H54 (cell line): ENCODE measurements around the gene DNAJB8.

Experiments used
- DNase-seq: peaks from one replicate; pipeline ENCODE4 v3.0.0; 2011; ENCODE audit warnings: low spot score, mixed read lengths; ENCODE audit not compliant: insufficient read length
- FAIRE-seq: peaks from 3 replicates; lab custom pipeline; 2011; peaks lifted over from hg19 to GRCh38; lab: Jason Lieb, UNC
- POLR2A ChIP-seq: IDR thresholded peaks from 2 replicates; pipeline ENCODE4 v1.6.1; 2011; ENCODE audit warnings: low read depth, mild to moderate bottlenecking, low read length

Gene DNAJB8

DNA sequence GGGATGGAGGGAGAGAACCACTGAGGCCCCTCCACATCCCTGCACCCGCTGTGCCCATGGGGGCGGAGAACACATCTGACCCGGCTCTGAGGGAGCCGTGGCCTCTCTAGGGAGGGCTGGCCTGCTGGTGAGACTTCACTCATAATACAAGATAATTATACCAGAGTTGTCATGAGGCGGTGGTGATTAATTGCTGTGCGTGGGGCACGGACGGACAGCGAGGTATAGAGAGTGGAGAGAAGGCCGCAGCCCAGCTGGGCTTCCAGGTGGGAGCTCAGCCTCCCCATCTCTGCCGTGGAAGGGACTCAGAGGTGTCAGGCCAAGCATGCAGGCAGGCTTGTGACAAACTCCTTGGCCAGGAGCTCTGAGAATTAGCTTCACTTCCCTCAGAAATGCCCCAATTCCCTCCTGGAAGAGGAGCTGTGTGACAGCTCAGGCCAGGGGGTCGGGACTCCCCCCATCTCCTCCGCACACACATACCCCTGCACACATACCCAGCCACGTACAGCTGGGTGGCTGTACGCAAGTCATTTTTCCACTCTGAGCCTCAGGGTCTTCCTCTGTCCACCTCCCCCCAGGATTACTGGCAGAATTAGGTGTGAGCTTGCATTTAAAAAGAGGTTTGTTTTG is 32.3 kb upstream of the DNAJB8 start:
- FAIRE-seq, result no peak
- TF ChIP-seq POLR2A, result no peak

GRCh38 chr3:128498127-128498626 is 31.5 kb upstream of the DNAJB8 start:
- no peak for TF ChIP-seq POLR2A
- FAIRE-seq (no peak), DNase-seq (no peak)

More for the DNA sequence above, 32.3 kb upstream of the DNAJB8 start:
- no peak for DNase-seq

- FAIRE-seq (no peak), DNase-seq (peak; percentile 80)
- TF ChIP-seq POLR2A, result no peak
These were observed 30.8 kb upstream of the DNAJB8 start for GRCh38 chr3:128497305-128498126.

GRCh38 chr3:128496602-128497304 is 30.1 kb upstream of the DNAJB8 start:
- FAIRE-seq (no peak), DNase-seq (no peak)
- no peak for TF ChIP-seq POLR2A

GRCh38 chr3:128496019-128496601 is 29.4 kb upstream of the DNAJB8 start:
- FAIRE-seq, result no peak
- DNase-seq, result no peak
- no peak for TF ChIP-seq POLR2A

GRCh38 chr3:128495435-128495970 is 28.8 kb upstream of the DNAJB8 start:
- FAIRE-seq (no peak), DNase-seq (no peak)
- TF ChIP-seq POLR2A, result no peak

GRCh38 chr3:128494367-128494650 is 27.6 kb upstream of the DNAJB8 start:
- TF ChIP-seq POLR2A, result no peak
- no peak for FAIRE-seq
- no peak for DNase-seq

DNA sequence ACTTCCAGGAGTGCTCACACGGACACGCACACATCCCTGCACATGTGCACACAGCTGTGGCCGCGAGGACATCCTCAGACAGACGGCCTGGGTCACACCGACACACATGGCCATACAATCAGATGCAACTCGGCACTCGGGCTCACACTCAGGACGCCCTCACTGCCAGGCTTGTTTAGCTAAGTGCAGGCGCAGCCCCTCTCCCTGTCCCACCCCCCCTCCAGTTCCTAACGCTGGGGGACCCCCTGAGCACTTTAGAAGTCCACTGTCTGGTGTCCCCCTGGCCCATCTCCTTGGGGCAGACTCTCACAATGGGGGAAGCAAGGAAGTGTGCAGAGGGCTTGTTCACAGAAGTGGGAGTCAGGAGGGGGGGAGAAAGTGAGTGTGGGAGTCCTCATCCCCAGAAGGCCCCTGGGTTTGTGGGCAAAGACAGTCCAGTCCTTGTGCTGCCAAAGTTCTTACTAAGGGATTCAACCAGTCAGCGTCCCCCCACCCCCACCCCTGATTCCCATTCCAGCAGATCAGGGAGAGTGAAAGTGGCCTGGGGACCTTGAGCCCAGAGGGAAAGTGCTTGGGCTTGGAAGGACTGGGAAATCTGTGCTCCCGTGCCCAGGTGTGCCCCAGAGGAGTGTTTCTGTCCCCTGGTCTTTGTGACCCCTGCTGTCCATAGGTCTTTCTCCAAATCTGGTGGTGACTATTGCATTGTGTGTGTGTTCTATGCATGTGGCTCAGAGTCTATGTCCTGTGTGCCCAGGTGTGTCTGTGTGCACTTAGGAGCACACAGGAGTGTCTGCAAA is 27.1 kb upstream of the DNAJB8 start:
- DNase-seq, result no peak
- TF ChIP-seq POLR2A, result no peak
- no peak for FAIRE-seq

- no peak for TF ChIP-seq POLR2A
- FAIRE-seq, result no peak
- DNase-seq, result no peak
These were observed 26.2 kb upstream of the DNAJB8 start, which contains the start of gene GATA2 for GRCh38 chr3:128492671-128493569. Gene GATA2, minus strand, starts transcription at chr3:128493201. Its CDS starts 6,170 bp downstream, at chr3:128487031.

GRCh38 chr3:128491941-128492670 is 25.4 kb upstream of the DNAJB8 start:
- no peak for FAIRE-seq
- no peak for TF ChIP-seq POLR2A
- DNase-seq, result no peak

DNA sequence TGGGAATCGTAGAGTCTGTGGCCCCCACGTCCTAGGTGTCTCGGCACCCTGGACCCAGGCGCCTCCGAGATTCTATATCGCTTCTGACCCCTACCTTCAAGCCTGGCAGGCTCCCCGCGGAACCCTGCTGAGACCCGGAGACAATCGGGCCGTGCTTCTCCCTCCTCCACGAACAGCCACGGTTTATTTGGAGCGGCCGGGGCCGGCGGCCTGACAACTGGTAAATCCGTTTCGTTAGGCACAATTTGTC is 24.9 kb upstream of the DNAJB8 start:
- DNase-seq (no peak), FAIRE-seq (no peak)
- no peak for TF ChIP-seq POLR2A
